ENCODE results near the gene ANTXR1.

ANTXR1 gene

GRCh38 chr2:69070969-69071368 is 58.0 kb downstream of the ANTXR1 start:
- DNase-seq (ENCODE audit: low read depth in 2 of 2) = no peak

- no peak for DNase-seq (ENCODE audit: low read depth in 2 of 2)
Measured at GRCh38 chr2:69073928-69074570, 61.1 kb downstream of the ANTXR1 start.

- no peak for DNase-seq (ENCODE audit: low read depth in 2 of 2)
Measured at GRCh38 chr2:69074918-69075317, 61.9 kb downstream of the ANTXR1 start.

- no peak for DNase-seq (ENCODE audit: low read depth in 2 of 2)
Measured at GRCh38 chr2:69075486-69075885, 62.5 kb downstream of the ANTXR1 start.

GRCh38 chr2:69076601-69077000 is 63.6 kb downstream of the ANTXR1 start:
- DNase-seq (ENCODE audit: low read depth in 2 of 2) = no peak

GRCh38 chr2:69077252-69077950 is 64.4 kb downstream of the ANTXR1 start:
- DNase-seq (ENCODE audit: low read depth in 2 of 2) = no peak

GRCh38 chr2:69080071-69080470 is 67.1 kb downstream of the ANTXR1 start:
- DNase-seq (ENCODE audit: low read depth in 2 of 2) = no peak

- DNase-seq (ENCODE audit: low read depth in 2 of 2) = no peak
Measured at GRCh38 chr2:69081001-69081580, 68.1 kb downstream of the ANTXR1 start.

GRCh38 chr2:69081757-69082156 is 68.8 kb downstream of the ANTXR1 start:
- no peak for DNase-seq (ENCODE audit: low read depth in 2 of 2)

GRCh38 chr2:69082430-69082997 is 69.5 kb downstream of the ANTXR1 start:
- no peak for DNase-seq (ENCODE audit: low read depth in 2 of 2)

GRCh38 chr2:69083235-69083748 is 70.3 kb downstream of the ANTXR1 start:
- no peak for DNase-seq (ENCODE audit: low read depth in 2 of 2)

- DNase-seq (ENCODE audit: low read depth in 2 of 2) = no peak
Measured at GRCh38 chr2:69084492-69084891, 71.5 kb downstream of the ANTXR1 start.

GRCh38 chr2:69086466-69086865 is 73.5 kb downstream of the ANTXR1 start:
- DNase-seq (ENCODE audit: low read depth in 2 of 2) = no peak

GRCh38 chr2:69087211-69087911 is 74.4 kb downstream of the ANTXR1 start:
- no peak for DNase-seq (ENCODE audit: low read depth in 2 of 2)

- DNase-seq (ENCODE audit: low read depth in 2 of 2) = no peak
Measured at GRCh38 chr2:69087912-69088240, 74.9 kb downstream of the ANTXR1 start.

- DNase-seq (ENCODE audit: low read depth in 2 of 2) = no peak
Measured at GRCh38 chr2:69088466-69088865, 75.5 kb downstream of the ANTXR1 start.

GRCh38 chr2:69089266-69089665 is 76.3 kb downstream of the ANTXR1 start:
- DNase-seq (ENCODE audit: low read depth in 2 of 2) = no peak

- no peak for DNase-seq (ENCODE audit: low read depth in 2 of 2)
Measured at GRCh38 chr2:69089998-69090397, 77.0 kb downstream of the ANTXR1 start.

- DNase-seq (ENCODE audit: low read depth in 2 of 2) = no peak
Measured at GRCh38 chr2:69090820-69091219, 77.8 kb downstream of the ANTXR1 start.

- no peak for DNase-seq (ENCODE audit: low read depth in 2 of 2)
Measured at GRCh38 chr2:69092857-69093256, 79.9 kb downstream of the ANTXR1 start.

- DNase-seq (ENCODE audit: low read depth in 2 of 2) = no peak
Measured at GRCh38 chr2:69095305-69095704, 82.3 kb downstream of the ANTXR1 start.

Data from stimulated activated CD8-positive, alpha-beta memory T cell treated with anti-CD3 and anti-CD28 coated beads, Interleukin-15, amount 100 ng/mL, for 4 hours (primary cell).